Skin epidermis (tissue), 12 donors: ENCODE measurements around the gene ATRN.
"Not testable (repeated sequence)": the region's sequence is repeated elsewhere in the genome, so short reads cannot be mapped to it uniquely, and the experiment has no call there.

Experiments used
- H3K27ac ChIP-seq, 21 experiments: fragments of 200-600 bp; sonication (generic) in 11 of 21; one replicate each; pipeline ENCODE4 v1.5.0; 2020; ENCODE audit warnings: mild to moderate bottlenecking in 3 of 21, inconsistent platforms in 2 of 21, moderate library complexity in 2 of 21
- H3K4me3 ChIP-seq, 7 experiments: fragments of 200-600 bp; sonication (generic) in 2 of 7; one replicate each; pipeline ENCODE4 v1.5.0; 2020; ENCODE audit warnings: inconsistent platforms in 2 of 7, mild to moderate bottlenecking in 2 of 7, moderate library complexity in 1 of 7

Gene ATRN

DNA sequence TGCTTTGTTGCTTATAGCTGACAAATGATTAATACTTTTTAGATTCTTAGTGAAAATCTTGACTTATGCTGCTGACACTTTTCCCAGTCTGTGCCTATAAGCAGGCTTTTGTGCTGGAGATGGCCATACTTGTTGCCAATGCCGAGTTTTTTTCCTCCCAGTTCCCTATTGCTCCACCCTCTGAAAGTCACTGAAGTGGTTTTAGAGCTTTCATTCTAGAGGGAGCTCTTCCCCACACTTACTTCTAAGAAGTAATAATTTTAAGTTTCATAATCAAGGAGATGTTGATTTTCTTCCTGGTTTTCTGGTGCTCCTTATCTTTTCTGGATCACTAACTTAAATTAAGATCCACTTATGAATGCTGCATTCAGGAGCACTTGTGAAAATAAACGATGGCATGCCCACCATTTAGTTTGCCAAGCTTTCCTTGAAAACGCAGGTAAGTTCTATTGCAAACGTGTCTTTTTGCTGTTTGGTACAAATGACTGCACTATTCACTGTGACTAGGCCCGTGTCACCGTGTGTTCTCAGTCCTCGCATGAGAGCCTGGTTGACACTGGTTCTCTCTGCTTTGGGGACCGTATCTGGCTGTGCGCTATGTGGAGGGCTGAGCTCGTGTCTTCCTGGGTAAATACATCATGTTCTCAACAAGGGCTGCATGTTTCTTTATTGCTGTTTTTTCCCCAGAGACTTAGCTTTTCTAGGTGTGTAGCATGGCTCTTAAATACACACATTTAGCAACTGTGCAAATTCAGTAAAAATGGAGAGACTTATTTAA is 142.2 kb downstream of the ATRN start:
- no peak overlapping the region for H3K4me3 ChIP-seq

GRCh38 chr20:3613821-3614440 is 143.1 kb downstream of the ATRN start:
- no peak overlapping the region for H3K27ac ChIP-seq
- H3K4me3 ChIP-seq: no peak overlapping the region

More for the DNA sequence above, 142.2 kb downstream of the ATRN start:
- H3K27ac ChIP-seq: no peak overlapping the region

GRCh38 chr20:3614466-3614865 is 143.6 kb downstream of the ATRN start:
- H3K27ac ChIP-seq: no peak overlapping the region
- H3K4me3 ChIP-seq: no peak overlapping the region

- H3K27ac ChIP-seq: not testable (repeated sequence)
Observed at GRCh38 chr20:3615171-3615840, 144.5 kb downstream of the ATRN start.

DNA sequence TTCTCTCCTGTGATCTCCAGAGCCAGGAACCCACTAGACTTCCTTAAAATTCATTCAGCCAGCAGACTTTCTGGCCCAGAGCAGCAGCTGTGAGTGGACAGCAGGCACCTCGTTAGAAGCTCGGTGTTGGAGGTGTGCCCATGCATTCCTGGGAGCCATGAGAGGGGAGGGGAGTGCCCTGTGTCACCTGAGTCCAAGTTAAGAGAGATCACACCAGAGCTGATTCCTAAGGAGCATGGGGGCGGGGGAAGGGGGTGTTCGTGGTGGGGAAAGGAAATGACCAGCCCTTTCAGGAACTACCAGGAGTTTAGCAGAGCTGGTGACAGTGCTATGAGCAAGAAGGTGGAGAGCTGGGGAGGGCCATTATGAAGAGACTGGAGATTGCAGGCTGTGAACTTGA is 145.4 kb downstream of the ATRN start:
- no peak overlapping the region for H3K4me3 ChIP-seq
- H3K27ac ChIP-seq: no peak overlapping the region

More at GRCh38 chr20:3615171-3615840, 144.5 kb downstream of the ATRN start:
- H3K4me3 ChIP-seq: not testable (repeated sequence)

- H3K4me3 ChIP-seq: no peak overlapping the region
- no peak overlapping the region for H3K27ac ChIP-seq
Observed at GRCh38 chr20:3621111-3621510, 150.3 kb downstream of the ATRN start.

- Histone ChIP-seq H3K27ac (no peak overlapping the region), H3K4me3 (no peak overlapping the region)
Observed at GRCh38 chr20:3622406-3622805, 151.6 kb downstream of the ATRN start.

DNA sequence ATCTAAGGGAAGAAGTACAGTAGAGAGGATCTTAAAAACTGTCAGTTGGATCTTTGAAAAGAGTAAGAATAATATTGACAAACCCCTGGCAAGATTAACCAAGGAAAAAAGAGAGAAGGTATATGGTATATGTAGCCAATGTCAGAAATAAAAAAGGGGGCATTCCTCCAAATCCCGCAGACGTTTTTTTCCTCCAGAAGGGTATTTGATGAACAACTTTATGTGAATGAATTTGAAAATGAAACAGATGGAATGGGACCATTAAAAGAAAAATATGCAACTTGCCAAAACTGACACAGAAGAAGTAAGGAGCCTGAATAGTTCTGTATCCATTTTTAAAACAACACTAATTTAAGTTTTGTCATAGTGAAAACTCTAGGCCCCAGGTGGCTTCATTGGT is 156.7 kb downstream of the ATRN start:
- Histone ChIP-seq H3K27ac (no peak overlapping the region), H3K4me3 (no peak overlapping the region)

DNA sequence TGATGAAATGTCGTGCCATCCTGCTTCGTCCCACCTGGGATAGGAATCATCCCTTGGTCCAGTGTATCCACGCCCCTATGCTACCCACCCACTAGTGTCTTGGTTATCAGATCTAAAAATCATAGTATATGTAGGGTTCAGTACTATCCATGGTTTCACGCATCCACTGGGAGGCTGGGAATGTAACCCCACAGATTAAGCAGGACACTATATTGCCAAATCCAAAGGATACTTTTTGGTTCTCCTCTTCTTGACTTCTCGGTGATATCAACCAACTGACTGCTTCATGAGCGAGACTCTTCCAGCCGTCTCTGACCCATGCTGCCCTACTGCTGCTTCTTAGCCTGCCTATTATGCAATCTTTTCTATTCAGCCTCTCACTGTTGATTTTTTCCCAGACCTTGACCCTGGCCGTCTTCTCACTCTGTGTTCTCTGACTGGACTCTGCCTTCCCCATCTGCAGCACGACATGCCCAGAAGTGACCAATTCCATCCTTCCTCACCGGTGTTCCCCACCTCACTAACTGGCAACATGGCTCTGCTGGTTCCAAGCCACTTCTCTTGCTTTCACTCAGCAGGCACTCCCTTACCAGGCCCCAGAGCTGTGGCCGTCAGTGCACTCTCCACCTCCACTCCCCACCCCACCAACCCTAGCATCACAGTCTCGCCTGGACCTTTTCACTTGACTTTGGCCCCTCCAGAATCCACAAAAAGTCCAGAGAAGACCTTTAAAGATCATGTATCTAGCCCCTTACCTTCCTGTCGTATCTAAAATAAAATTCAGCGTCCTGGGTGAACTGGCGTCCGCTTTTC is 157.9 kb downstream of the ATRN start:
- Histone ChIP-seq H3K27ac (no peak overlapping the region), H3K4me3 (no peak overlapping the region)

- H3K4me3 ChIP-seq: no peak overlapping the region
- no peak overlapping the region for H3K27ac ChIP-seq
Observed at GRCh38 chr20:3629893-3630292, 159.1 kb downstream of the ATRN start.

DNA sequence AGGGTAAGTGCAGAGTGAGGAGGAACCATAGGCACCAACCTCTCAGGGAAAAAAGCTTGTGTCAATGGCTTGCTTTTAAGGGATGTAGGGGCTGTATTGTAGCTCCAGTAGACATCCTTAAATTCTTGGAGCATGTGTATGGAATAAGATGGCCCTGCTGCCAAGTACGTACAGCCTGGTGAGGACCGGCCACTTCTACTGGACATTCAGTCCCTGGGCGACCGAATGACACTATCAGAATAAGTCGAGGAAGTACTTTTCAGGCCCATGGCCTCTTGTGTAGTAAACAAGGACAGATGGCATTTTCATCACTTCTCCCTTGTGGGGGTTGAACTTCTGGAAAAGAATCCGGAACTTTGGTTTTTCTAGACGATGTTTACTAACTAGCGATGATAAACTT is 159.6 kb downstream of the ATRN start:
- no peak overlapping the region for H3K27ac ChIP-seq
- no peak overlapping the region for H3K4me3 ChIP-seq

- Histone ChIP-seq H3K4me3 (no peak overlapping the region), H3K27ac (no peak overlapping the region)
Observed at GRCh38 chr20:3631534-3631933, 160.7 kb downstream of the ATRN start.

DNA sequence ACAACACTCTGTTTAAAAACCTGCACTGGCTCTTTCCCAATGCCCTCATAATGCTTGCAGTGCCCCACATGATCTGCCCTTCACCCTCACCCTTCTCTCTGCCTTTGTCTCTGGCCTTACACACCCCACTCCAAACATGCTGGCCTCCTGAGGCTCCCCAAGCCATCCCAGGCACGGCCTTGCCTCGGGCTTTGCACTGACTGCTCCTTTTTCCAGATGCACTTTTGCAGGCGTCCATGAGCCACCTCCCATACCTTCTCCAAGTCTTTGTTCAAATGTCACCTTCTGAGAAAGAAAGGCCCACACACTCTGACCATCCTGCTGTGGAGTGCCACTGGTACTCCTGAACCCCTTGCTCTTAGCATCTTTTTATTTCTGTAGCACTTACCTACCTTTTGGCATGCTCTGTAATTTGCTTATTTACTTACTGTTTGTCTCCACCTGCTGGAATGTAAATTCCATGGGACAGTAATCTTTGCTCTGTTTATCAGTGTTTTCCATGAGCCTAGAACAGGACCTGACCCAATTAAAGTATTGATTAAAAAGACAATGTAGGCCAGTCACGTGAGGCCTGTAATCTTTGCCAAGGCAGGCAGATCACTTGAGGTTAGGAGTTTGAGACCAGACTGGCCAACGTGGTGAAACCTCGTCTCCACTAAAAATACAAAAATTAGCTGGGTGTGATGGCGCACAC is 161.6 kb downstream of the ATRN start:
- Histone ChIP-seq H3K27ac (no peak overlapping the region), H3K4me3 (no peak overlapping the region)

DNA sequence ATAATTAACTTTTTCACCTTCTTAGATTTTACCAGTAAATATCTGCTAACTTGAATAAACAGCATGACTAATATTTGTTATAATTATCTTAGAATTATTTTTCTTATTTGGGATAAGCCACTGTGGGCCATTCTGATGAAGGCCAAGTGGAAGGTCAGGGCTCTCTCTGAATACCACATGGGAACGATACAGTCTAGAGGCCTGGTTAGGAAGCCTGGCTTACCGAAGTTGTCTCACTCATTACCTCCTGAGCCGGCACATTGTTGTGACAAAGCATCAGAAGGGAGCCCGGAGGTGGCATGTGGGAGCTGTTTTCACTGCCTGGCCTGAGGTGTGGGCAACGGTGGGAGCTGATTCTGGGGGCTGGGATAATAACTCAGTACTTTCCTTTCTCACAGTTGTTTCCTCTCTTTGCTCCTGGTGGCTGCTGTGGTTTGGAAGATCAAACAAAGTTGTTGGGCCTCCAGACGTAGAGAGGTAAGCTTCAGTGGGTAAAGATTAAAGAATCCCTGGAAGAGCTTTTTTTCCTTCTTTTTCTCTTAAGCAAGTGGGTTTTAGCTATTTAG is 163.2 kb downstream of the ATRN start:
- Histone ChIP-seq H3K4me3 (no peak overlapping the region), H3K27ac (no peak overlapping the region)

GRCh38 chr20:3635346-3635745 is 164.5 kb downstream of the ATRN start:
- no peak overlapping the region for H3K27ac ChIP-seq
- H3K4me3 ChIP-seq: no peak overlapping the region

- no peak overlapping the region for H3K27ac ChIP-seq
- no peak overlapping the region for H3K4me3 ChIP-seq
Observed at GRCh38 chr20:3640259-3640658, 169.4 kb downstream of the ATRN start.

DNA sequence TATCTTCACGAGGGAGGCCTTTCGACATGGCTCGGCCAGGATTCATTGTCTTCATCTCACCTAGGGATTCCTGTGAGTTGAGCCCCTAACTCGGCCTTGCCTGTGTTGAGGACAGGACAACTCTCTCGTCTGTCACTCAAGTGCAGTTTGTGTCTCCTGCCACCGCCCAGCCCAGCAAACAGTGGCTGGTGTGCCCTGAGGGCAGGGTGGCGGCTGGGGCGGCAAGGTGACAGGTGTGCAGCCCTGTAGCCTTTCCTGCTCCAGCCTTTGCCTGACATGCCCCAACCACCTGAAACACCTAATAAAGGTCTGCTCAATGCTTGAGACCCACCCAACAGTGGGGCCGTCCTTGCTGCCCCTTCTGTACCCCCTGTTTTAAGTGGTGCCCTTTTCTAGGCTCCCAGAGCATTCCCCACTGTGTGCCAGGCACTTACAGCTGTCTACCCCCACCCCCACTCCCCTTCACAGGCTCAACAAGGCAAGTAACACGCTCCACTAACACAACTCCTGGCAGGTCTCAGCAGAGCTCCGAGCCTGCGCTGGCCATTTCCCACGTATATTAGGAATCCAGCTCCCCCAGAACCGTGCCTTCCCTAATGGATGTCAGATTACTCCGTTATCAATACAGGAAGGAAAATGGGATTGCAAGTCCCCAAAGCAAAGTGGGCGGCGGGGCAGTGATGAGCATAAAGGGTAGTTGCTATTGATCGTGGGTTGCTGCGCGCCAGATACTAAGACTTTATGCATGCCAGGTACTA is 174.7 kb downstream of the ATRN start:
- Histone ChIP-seq H3K4me3 (no peak overlapping the region), H3K27ac (no peak overlapping the region)

GRCh38 chr20:3646067-3646440 is 175.2 kb downstream of the ATRN start:
- H3K4me3 ChIP-seq: no peak overlapping the region
- H3K27ac ChIP-seq: no peak overlapping the region

DNA sequence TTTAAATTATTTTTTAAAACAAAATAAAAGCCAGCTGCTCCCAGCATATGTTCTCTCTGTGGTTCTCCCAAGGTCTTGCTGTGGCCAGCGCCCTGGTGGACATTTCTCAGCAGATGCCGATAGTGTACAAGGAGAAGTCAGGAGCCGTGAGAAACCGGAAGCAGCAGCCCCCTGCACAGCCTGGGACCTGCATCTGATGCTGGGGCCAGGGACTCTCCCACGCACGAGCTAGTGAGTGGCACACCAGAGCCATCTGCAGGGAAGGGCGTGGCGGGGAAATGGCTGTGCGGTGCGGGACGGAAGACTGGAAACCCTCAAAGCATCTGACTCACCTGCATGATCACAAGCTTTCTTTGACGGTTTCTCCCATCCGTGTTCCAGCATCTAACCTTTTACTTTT is 175.8 kb downstream of the ATRN start:
- Histone ChIP-seq H3K4me3 (no peak overlapping the region), H3K27ac (no peak overlapping the region)
